Measurements from ENCODE around the gene PRKG1. TPM values are rescaled to one million over a fixed set of nuclear protein-coding genes. Genes with fewer than 3 reads are reported as not detected.

PRKG1 gene
- total and polyA plus RNA-seq, 4 donors = 0.46 to 5.1 (median 1.5) TPM

- DNase-seq (ENCODE audit: low spot score) = no peak
- Histone ChIP-seq H3K4me1 (ENCODE audit: control insufficient read depth in 4 of 4, insufficient read depth in 4 of 4, low read length in 3 of 4) (no peaks in the 10 kb centered on the region), H3K27me3 (ENCODE audit: control insufficient read depth in 4 of 4, insufficient read depth in 4 of 4, low read length in 3 of 4) (no peaks in the 10 kb centered on the region), H3K9ac (ENCODE audit: low read depth in 1 of 2, low read length in 2 of 2) (no peak overlapping the region), H3K4me3 (ENCODE audit: low read depth in 1 of 3, low read length in 3 of 3) (no peak overlapping the region), H3K9me3 (ENCODE audit: control insufficient read depth in 4 of 4, low read length in 3 of 4) (peaks cover 0 to 3% (median 0%) of the 10 kb centered on the region in 4 donors), H3K27ac (ENCODE audit: low read depth in 1 of 2, low read length in 2 of 2) (no peak overlapping the region), H3K36me3 (ENCODE audit: control insufficient read depth in 4 of 4, insufficient read depth in 3 of 4, low read depth in 1 of 4, low read length in 3 of 4) (no peaks in the 10 kb centered on the region)
- TF ChIP-seq GABPA (IDR thresholded peaks at IDR 0.05 in 1 of 2, conservative IDR thresholded peaks at IDR 0.05 in 1 of 2) = no peak
- no peak for TF ChIP-seq ATF3 (IDR thresholded peaks at IDR 0.05)
- no peak for TF ChIP-seq ZBTB33 (IDR thresholded peaks at IDR 0.05)
- TF ChIP-seq NR2F2 (IDR thresholded peaks at IDR 0.05) = no peak
- no peak for TF ChIP-seq MAX (IDR thresholded peaks at IDR 0.05)
- TF ChIP-seq JUND (IDR thresholded peaks at IDR 0.05) = no peak
- TF ChIP-seq SP1 (IDR thresholded peaks at IDR 0.05) = no peak
- no peak for TF ChIP-seq HNF4A (conservative IDR thresholded peaks at IDR 0.05)
- no peak for TF ChIP-seq RXRA (IDR thresholded peaks at IDR 0.05)
- no peak for TF ChIP-seq TAF1 (conservative IDR thresholded peaks at IDR 0.05)
- no peak for TF ChIP-seq YY1 (IDR thresholded peaks at IDR 0.05)
- no peak for TF ChIP-seq FOXA2 (IDR thresholded peaks at IDR 0.05)
- no peak for TF ChIP-seq RAD21 (IDR thresholded peaks at IDR 0.05)
- no peak for TF ChIP-seq CTCF (IDR thresholded peaks at IDR 0.05; ENCODE audit: low read depth, low read length, missing input control)
Observed at GRCh38 chr10:51178634-51179033, 104.3 kb downstream of the PRKG1 start.

GRCh38 chr10:51180141-51180540 lies 105.9 kb downstream of the PRKG1 start:
- TF ChIP-seq CTCF (IDR thresholded peaks at IDR 0.05; ENCODE audit: low read depth, low read length, missing input control) = no peak
- no peak for TF ChIP-seq FOXA1 (IDR thresholded peaks at IDR 0.05)
- TF ChIP-seq RAD21 (IDR thresholded peaks at IDR 0.05) = no peak
- no peak for TF ChIP-seq RXRA (IDR thresholded peaks at IDR 0.05)
- TF ChIP-seq ZBTB33 (IDR thresholded peaks at IDR 0.05) = no peak
- no peak for TF ChIP-seq TAF1 (conservative IDR thresholded peaks at IDR 0.05)
- no peak for TF ChIP-seq GABPA (IDR thresholded peaks at IDR 0.05 in 1 of 2, conservative IDR thresholded peaks at IDR 0.05 in 1 of 2)
- no peak for TF ChIP-seq MAX (IDR thresholded peaks at IDR 0.05)
- no peak for TF ChIP-seq EGR1 (IDR thresholded peaks at IDR 0.05; ENCODE audit: low read depth in 2 of 2)
- no peak for TF ChIP-seq REST (IDR thresholded peaks at IDR 0.05)
- no peak for TF ChIP-seq HNF4A (conservative IDR thresholded peaks at IDR 0.05)
- TF ChIP-seq YY1 (IDR thresholded peaks at IDR 0.05) = no peak
- 75% methylated on average over 4 of the region's 4 CpGs for WGBS
- Histone ChIP-seq H3K4me3 (ENCODE audit: low read depth in 1 of 3, low read length in 3 of 3) (no peak overlapping the region), H3K4me1 (ENCODE audit: control insufficient read depth in 4 of 4, insufficient read depth in 4 of 4, low read length in 3 of 4) (no peaks in the 10 kb centered on the region), H3K27ac (ENCODE audit: low read depth in 1 of 2, low read length in 2 of 2) (no peak overlapping the region), H3K27me3 (ENCODE audit: control insufficient read depth in 4 of 4, insufficient read depth in 4 of 4, low read length in 3 of 4) (no peaks in the 10 kb centered on the region), H3K36me3 (ENCODE audit: control insufficient read depth in 4 of 4, insufficient read depth in 3 of 4, low read depth in 1 of 4, low read length in 3 of 4) (no peaks in the 10 kb centered on the region), H3K9ac (ENCODE audit: low read depth in 1 of 2, low read length in 2 of 2) (no peak overlapping the region), H3K9me3 (ENCODE audit: control insufficient read depth in 4 of 4, low read length in 3 of 4) (peaks cover 0 to 3% (median 0%) of the 10 kb centered on the region in 4 donors)
- no peak for DNase-seq (ENCODE audit: low spot score)
